Stimulated activated CD4-positive, alpha-beta T cell treated with anti-CD3 and anti-CD28 coated beads, Interleukin-4, amount 100 ng/mL, for 24 hours (primary cell): ENCODE measurements around the gene GRB7.
"Not testable (repeated sequence)": the region's sequence is repeated elsewhere in the genome, so short reads cannot be mapped to it uniquely, and the experiment has no call there.

ENCODE experiments used
- DNase-seq: peaks from one replicate; pipeline ENCODE4 v3.0.0-alpha.2; 2020

Gene GRB7

DNA sequence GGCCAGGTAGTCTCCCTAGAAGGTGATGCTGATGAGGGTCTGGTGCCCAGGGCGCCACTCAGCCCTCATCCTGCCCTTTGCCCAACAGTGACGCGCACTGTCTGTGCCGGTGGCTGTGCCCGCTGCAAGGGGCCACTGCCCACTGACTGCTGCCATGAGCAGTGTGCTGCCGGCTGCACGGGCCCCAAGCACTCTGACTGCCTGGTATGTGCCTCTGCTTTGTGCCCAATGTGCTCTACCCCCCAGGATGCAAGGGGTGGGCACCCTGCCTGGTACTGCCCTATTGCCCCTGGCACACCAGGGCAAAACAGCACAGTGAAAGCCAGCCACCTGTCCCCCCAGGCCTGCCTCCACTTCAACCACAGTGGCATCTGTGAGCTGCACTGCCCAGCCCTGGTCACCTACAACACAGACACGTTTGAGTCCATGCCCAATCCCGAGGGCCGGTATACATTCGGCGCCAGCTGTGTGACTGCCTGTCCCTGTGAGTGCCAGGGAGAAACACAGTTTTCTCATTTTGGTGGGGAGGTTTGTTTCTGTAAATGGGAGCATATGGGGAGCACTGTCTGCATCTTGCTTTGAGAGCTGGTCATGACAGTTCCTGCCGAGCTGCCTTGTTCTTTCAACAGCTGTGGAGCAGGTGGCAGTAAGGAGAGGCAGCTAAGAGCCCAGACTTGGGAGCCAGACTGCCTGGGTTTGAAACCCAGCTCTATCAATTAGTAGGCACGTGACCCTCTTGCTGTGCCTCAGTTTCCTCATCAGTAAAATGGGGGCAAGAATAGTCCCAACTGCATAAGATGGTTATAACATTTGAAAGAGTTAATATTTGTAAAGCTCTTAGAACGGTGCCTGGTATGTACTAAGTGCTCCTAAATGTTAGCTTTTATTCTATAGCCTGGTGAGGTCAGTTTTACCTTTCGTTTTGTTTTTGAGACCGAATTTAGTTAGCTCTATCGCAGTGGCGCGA, 27.5 kb upstream of the GRB7 start:
- DNase-seq, result no peak

- not testable (repeated sequence) for DNase-seq
These were observed 26.7 kb upstream of the GRB7 start for GRCh38 chr17:39711071-39711470.

- no peak for DNase-seq
These were observed 25.9 kb upstream of the GRB7 start for GRCh38 chr17:39711851-39712250.

- DNase-seq, result no peak
These were observed 23.5 kb upstream of the GRB7 start for GRCh38 chr17:39714234-39714633.

- no peak for DNase-seq
These were observed 22.2 kb upstream of the GRB7 start for GRCh38 chr17:39715375-39716072.

GRCh38 chr17:39716073-39716818, 21.5 kb upstream of the GRB7 start:
- no peak for DNase-seq

DNA sequence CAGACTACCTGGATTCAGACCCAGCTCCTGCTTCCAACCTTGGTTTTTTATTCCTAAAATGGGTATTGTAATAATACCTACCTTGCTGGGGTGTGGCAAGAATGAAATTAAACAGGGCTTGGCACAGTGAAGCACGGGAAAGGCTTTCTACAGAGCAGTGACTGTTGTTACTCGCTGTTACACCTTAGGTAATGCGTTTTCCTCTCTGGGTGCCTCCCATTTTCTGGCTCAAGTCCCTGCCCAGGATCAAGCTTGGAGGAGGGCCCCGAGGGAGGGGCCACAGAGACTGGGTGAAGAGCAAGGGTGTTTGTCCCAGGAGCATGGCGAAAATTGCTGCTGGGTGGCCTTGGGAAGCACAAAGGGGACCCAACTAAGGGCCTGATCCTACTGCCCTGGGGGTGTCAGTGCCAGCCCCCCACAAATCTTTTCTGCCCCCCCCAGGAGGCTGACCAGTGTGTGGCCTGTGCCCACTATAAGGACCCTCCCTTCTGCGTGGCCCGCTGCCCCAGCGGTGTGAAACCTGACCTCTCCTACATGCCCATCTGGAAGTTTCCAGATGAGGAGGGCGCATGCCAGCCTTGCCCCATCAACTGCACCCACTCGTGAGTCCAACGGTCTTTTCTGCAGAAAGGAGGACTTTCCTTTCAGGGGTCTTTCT, 20.7 kb upstream of the GRB7 start:
- no peak for DNase-seq

DNA sequence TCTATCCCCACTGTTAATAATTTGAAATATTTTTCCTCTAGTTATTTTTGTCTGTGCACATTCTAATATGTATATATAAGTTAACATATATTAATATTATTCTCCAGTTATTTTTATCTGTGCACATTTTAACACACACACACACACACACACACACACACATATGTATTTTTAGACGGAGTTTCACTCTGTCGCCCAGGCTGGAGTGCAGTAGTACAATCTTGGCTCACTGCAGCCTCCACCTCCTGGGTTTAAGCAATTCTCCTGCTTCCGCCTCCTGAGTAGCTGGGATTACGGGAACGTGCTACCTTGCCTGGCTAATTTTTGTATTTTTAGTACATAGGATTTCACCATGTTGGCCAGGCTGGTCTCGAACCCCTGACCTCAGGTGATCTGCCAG, 20.1 kb upstream of the GRB7 start:
- DNase-seq, result no peak

DNA sequence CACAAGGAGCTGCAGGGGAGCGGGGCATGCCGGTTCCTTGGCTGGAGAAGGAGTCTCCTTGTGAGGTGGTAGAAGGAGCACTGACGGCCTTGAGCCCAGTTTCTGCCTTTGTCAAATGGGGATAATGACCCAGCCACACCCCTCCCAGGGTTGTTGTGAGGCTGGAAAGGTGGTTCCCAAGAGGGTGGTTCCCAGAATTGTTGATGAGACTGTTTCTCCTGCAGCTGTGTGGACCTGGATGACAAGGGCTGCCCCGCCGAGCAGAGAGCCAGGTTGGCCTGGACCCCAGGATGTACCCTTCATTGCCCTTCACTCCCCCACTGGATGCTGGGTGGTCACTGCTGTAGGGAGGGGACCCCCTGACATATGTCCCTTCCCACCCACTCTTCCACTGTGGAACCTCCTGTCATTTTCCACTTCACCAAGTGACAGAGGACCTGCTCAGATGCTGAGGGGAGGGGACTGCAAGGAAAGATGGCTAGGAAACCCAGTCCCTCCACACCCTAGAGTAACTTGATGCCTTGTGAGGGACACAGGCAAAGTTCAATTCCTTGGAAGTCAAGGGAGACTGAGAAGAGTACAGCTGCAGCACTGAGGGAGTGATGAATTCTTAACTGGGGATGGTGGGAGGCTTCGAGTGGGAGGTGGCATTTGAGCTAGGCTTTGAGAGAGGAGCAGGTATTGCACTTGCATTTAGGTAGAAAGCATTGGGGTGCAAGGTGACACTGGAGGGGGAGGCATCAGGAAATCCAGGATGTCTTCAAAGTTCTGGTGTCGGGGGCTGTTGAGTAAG, 18.0 kb upstream of the GRB7 start:
- no peak for DNase-seq

DNA sequence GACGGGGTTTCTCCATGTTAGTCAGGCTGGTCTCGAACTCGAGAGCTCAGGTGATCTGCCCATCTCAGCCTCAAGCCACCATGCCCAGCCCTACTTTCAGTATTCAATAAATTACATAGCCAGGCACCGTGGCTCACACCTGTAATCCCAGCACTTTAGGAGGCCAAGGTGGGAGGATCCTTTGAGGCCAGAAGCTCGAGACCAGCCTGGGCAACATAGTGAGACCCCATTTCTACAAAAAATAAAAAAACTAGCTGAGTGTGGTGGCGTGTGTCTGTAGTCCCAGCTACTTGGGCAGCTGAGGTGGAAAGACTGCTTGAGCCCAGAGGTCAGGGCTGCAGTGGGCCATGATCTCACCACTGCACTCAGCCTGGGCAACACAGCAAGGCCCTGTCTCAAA, 15.6 kb upstream of the GRB7 start:
- DNase-seq, result no peak

- DNase-seq, result no peak
These were observed 14.5 kb upstream of the GRB7 start for GRCh38 chr17:39722965-39723848.

- no peak for DNase-seq
These were observed 13.0 kb upstream of the GRB7 start for GRCh38 chr17:39724731-39725130.

DNA sequence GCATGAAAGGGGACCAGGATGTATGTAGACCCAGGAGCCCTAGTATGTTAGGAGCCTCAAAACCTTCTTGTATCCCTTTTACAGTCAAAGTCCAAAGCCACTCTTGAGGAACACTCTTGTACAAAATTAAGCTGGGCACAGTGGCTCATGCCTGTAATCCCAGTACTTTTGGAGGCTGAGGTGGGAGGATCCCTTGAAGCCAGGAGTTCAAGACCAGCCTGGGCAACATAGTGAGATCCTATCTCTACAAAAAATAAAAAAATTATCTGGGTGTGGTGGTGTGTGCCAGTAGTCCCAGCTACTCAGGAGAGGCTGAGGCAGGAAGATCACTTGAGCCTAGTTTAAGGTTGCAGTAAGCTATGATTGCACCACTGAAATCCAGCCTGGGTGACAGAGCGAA, 11.8 kb upstream of the GRB7 start:
- not testable (repeated sequence) for DNase-seq

- no peak for DNase-seq
These were observed 11.1 kb upstream of the GRB7 start for GRCh38 chr17:39726617-39727016.

- DNase-seq, result no peak
These were observed 10.2 kb upstream of the GRB7 start for GRCh38 chr17:39727556-39727955.

DNA sequence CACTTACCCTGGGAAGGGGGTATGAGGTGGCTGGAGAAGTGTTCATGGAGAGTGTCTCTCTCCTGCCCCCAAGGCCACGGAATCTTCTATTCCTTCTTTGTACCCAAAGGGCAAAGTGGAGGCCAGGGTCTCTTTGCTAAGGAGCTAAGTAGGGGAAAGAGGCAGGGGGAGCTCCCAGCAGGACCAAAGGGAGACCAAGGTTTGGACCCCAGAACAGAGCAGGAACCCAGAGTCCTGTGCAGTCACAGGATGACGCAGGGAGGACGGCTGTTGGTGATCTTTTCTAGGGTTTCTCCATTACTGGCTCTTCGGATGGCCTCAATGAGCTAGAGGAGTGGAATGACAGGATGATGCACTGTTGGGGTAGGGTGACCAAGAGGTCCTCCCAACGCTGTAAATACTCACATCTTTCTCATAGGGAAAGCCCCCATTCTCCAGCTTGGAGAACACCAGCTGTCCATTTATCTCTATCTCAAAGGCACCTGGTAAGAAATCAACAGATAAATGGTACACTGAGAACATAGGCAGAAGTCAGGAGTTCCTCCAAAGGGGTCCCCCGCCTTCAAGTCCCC, 8.4 kb upstream of the GRB7 start:
- no peak for DNase-seq

- peak; percentile 94 for DNase-seq
These were observed 7.4 kb upstream of the GRB7 start, which contains the start of gene MIEN1 for GRCh38 chr17:39730095-39730921. MIEN1 (minus strand) TSS chr17:39730532; CDS start chr17:39730495, 37 bp downstream.

DNA sequence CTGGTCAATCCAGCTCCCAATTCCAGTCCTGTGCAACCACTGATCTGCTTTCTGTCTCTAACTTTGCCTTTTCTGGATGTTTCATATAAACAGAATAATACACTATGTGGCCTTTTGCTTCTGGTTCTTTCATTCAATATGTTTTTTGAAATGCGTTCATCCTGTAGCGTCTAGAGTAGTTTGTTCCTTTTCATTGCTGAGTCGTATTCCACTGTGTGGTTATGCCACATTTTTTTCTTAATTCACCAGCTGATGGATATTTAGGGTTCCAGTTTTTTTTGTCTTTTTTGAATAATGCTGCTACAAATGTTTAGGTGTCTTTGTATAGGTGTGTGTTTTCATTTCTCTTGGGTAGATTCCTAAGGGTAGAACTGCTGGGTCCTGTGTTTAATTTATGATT, 5.2 kb upstream of the GRB7 start:
- no peak for DNase-seq

DNA sequence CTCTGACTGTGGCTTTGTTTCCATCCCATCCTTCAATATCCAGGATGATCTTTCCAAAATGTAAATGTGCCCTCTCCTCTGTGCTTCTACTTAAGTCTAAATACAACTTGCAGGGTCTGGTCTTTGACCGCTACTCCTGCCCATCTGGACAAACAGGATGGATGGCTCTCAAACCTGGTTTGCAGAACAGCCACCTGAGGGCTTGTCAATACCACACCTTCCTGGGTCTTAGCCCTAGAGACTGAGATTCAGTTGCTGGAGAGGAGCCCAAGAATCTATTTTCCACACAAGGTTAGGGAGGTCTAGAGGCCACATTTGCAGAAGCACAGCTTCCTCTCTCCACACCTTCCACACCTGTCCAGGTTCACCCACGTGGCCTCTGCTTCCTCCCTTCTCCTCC, 1.9 kb upstream of the GRB7 start:
- DNase-seq, result no peak
